Muscle of leg (tissue), 16 donors: ENCODE measurements around the gene SLC7A9. TPM values are rescaled to one million over a fixed set of nuclear protein-coding genes. Genes with fewer than 3 reads are reported as not detected.

ENCODE experiments used
- DNase-seq: peaks from one replicate; pipeline ENCODE4 v3.0.0; 2013
- H3K27ac ChIP-seq: one replicate; pipeline ENCODE4 v1.5.1; 2013; ENCODE audit warnings: mild to moderate bottlenecking, low read length, control low read depth
- H3K27me3 ChIP-seq: one replicate; pipeline ENCODE4 v1.6.1; 2013; ENCODE audit warnings: low read length; ENCODE audit not compliant: control insufficient read depth, insufficient read depth
- H3K36me3 ChIP-seq: one replicate; pipeline ENCODE4 v1.6.1; 2013; ENCODE audit warnings: low read length; ENCODE audit not compliant: control insufficient read depth, insufficient read depth
- H3K4me1 ChIP-seq: one replicate; pipeline ENCODE4 v1.6.1; 2013; ENCODE audit warnings: low read length; ENCODE audit not compliant: control insufficient read depth, insufficient read depth
- H3K4me3 ChIP-seq: one replicate; pipeline ENCODE4 v1.5.1; 2013; ENCODE audit warnings: low read length, control low read depth
- H3K9me3 ChIP-seq: replicated peaks from 2 replicates; pipeline ENCODE4 v1.6.1; 2013; ENCODE audit warnings: low read depth, low read length; ENCODE audit not compliant: control insufficient read depth
- WGBS: methylation state at CpG from one replicate; pipeline ENCODE4 v1.1.5; 2013; ENCODE audit warnings: missing lambda C conversion rate; ENCODE audit not compliant: insufficient coverage; 5-methylcytosine and 5-hydroxymethylcytosine counted together
- long read RNA-seq, 11 donors: transcript quantifications; one replicate each; lab custom pipeline, GENCODE V29; 2026
- polyA plus RNA-seq, 8 donors: library from polyadenylated mRNA; unstranded; fragments of 120-200 nt; gene quantifications; one replicate each; pipeline versions ENCODE4 v1.2.1 to v1.2.3, GENCODE V29; 2013; ENCODE audit warnings: inconsistent platforms in 1 of 8, low replicate concordance in 1 of 8; ENCODE audit not compliant: insufficient read length in 8 of 8, insufficient read depth in 1 of 8
- total RNA-seq: library from RNA; stranded (reverse); fragments of 120-200 nt; gene quantifications from one replicate; pipeline ENCODE4 v1.2.4, GENCODE V29; 2013

Gene SLC7A9
- 0.22 TPM for total RNA-seq
- polyA plus RNA-seq, result 1 to 10 TPM in 2 of 8 donors, under 1 TPM in 6; 0.18 to 2.1 (median 0.44) TPM
- long read RNA-seq, donor 1, result 0 reads
- long read RNA-seq, donor 2, result 0 reads
- long read RNA-seq, donor 3, result 0 reads
- long read RNA-seq, donor 4, result 0 reads
- long read RNA-seq, donor 5, result 0 reads
- long read RNA-seq, donor 6, result 0 reads
- long read RNA-seq, donor 7, result 0 reads
- long read RNA-seq, donor 8, result 0 reads
- long read RNA-seq, donor 9, result 0 reads
- long read RNA-seq, donor 10, result 0 reads
- long read RNA-seq, donor 11, result 0 reads

- no peaks in the 10 kb centered on the region for H3K36me3 ChIP-seq
- H3K27ac ChIP-seq, result no peak within 1 kb of the TSS
- H3K4me1 ChIP-seq, result peaks cover 16% of the 10 kb centered on the region
- no peak for DNase-seq
- H3K9me3 ChIP-seq, result no peaks in the 10 kb centered on the region
- no peaks in the 10 kb centered on the region for H3K27me3 ChIP-seq
- no peak within 1 kb of the TSS for H3K4me3 ChIP-seq
- 78% methylated on average over 4 of the region's 14 CpGs for WGBS
Measured at GRCh38 chr19:32869369-32869965, at the start of gene SLC7A9. TSS of gene SLC7A9 (minus strand) at chr19:32869767. CDS start at chr19:32868534, 1,233 bp downstream.

- Histone ChIP-seq H3K9me3 (no peaks in the 10 kb centered on the region), H3K36me3 (peaks cover 55% of the 10 kb centered on the region), H3K4me3 (no peak overlapping the region), H3K4me1 (no peaks in the 10 kb centered on the region), H3K27me3 (no peaks in the 10 kb centered on the region), H3K27ac (no peak overlapping the region)
- 80% methylated on average over 3 of the region's 4 CpGs for WGBS
- DNase-seq, result no peak
Measured at GRCh38 chr19:32919365-32919764, 49.8 kb upstream of the SLC7A9 start.

- Histone ChIP-seq H3K9me3 (no peaks in the 10 kb centered on the region), H3K27ac (no peak overlapping the region), H3K4me1 (no peaks in the 10 kb centered on the region), H3K4me3 (no peak overlapping the region), H3K27me3 (no peaks in the 10 kb centered on the region), H3K36me3 (peaks cover 53% of the 10 kb centered on the region)
- DNase-seq, result no peak
- WGBS, result 50% methylated on average over 1 of the region's 8 CpGs
Measured at GRCh38 chr19:32917616-32917996, 48.0 kb upstream of the SLC7A9 start.

- Histone ChIP-seq H3K27me3 (no peaks in the 10 kb centered on the region), H3K36me3 (peaks cover 53% of the 10 kb centered on the region), H3K4me1 (no peaks in the 10 kb centered on the region), H3K4me3 (no peak overlapping the region), H3K9me3 (no peaks in the 10 kb centered on the region), H3K27ac (no peak overlapping the region)
- WGBS, result 57% methylated on average over 2 of the region's 4 CpGs
- no peak for DNase-seq
Measured at GRCh38 chr19:32916969-32917615, 47.5 kb upstream of the SLC7A9 start.

- no peak overlapping the region for H3K27ac ChIP-seq
- no peaks in the 10 kb centered on the region for H3K9me3 ChIP-seq
- H3K27me3 ChIP-seq, result no peaks in the 10 kb centered on the region
- peaks cover 45% of the 10 kb centered on the region for H3K36me3 ChIP-seq
- no peaks in the 10 kb centered on the region for H3K4me1 ChIP-seq
- WGBS, result no CpG with 5 or more reads among the region's 12 CpGs
- DNase-seq, result peak; percentile 19
- no peak overlapping the region for H3K4me3 ChIP-seq
Measured at GRCh38 chr19:32914879-32915660, 45.5 kb upstream of the SLC7A9 start.

GRCh38 chr19:32911467-32911866, 41.9 kb upstream of the SLC7A9 start:
- Histone ChIP-seq H3K4me1 (no peaks in the 10 kb centered on the region), H3K4me3 (no peak overlapping the region), H3K27me3 (no peaks in the 10 kb centered on the region), H3K9me3 (no peaks in the 10 kb centered on the region), H3K36me3 (peaks cover 54% of the 10 kb centered on the region), H3K27ac (no peak overlapping the region)
- 94% methylated on average over 3 of the region's 4 CpGs for WGBS
- no peak for DNase-seq

- H3K27me3 ChIP-seq, result no peaks in the 10 kb centered on the region
- no peak overlapping the region for H3K27ac ChIP-seq
- H3K4me1 ChIP-seq, result no peaks in the 10 kb centered on the region
- H3K36me3 ChIP-seq, result peaks cover 51% of the 10 kb centered on the region
- H3K4me3 ChIP-seq, result no peak overlapping the region
- no peak for DNase-seq
- no CpG with 5 or more reads among the region's 5 CpGs for WGBS
- H3K9me3 ChIP-seq, result no peaks in the 10 kb centered on the region
Measured at GRCh38 chr19:32910874-32911273, 41.3 kb upstream of the SLC7A9 start.

- no peak for DNase-seq
- Histone ChIP-seq H3K27me3 (no peaks in the 10 kb centered on the region), H3K4me3 (no peak overlapping the region), H3K36me3 (peaks cover 46% of the 10 kb centered on the region), H3K27ac (no peak overlapping the region), H3K4me1 (no peaks in the 10 kb centered on the region), H3K9me3 (no peaks in the 10 kb centered on the region)
- 100% methylated on average over 1 of the region's 5 CpGs for WGBS
Measured at GRCh38 chr19:32910094-32910493, 40.5 kb upstream of the SLC7A9 start.

GRCh38 chr19:32909257-32909656, 39.7 kb upstream of the SLC7A9 start:
- Histone ChIP-seq H3K4me3 (no peak overlapping the region), H3K27me3 (no peaks in the 10 kb centered on the region), H3K36me3 (peaks cover 39% of the 10 kb centered on the region), H3K4me1 (no peaks in the 10 kb centered on the region), H3K27ac (no peak overlapping the region), H3K9me3 (no peaks in the 10 kb centered on the region)
- no peak for DNase-seq

- Histone ChIP-seq H3K4me1 (no peaks in the 10 kb centered on the region), H3K27ac (no peak overlapping the region), H3K36me3 (peaks cover 35% of the 10 kb centered on the region), H3K27me3 (no peaks in the 10 kb centered on the region), H3K4me3 (no peak overlapping the region), H3K9me3 (no peaks in the 10 kb centered on the region)
- no peak for DNase-seq
- WGBS, result 96% methylated on average over 4 of the region's 7 CpGs
Measured at GRCh38 chr19:32908641-32909190, 39.1 kb upstream of the SLC7A9 start.
